ENCODE results near the gene NDUFB10. TPM values are rescaled to one million over a fixed set of nuclear protein-coding genes. Genes with fewer than 3 reads are reported as not detected.
"Not testable (repeated sequence)": the region's sequence is repeated elsewhere in the genome, so short reads cannot be mapped to it uniquely, and the experiment has no call there.

NDUFB10 gene
- polyA plus RNA-seq (ENCODE audit: insufficient read length in 10 of 10): 100 to 1,000 TPM; 111 to 148 (median 127) TPM
- long read RNA-seq, donor 1, transcript NDUFB10-202 (3 exons, 830 nt): minor isoform, 8 of 5,993 reads
- long read RNA-seq, donor 1, transcript NDUFB10-201 (4 exons, 705 nt): major isoform, 80 of 5,993 reads
- long read RNA-seq, donor 1, partial matches to known transcripts: 4,043 of 5,993 reads
- long read RNA-seq, donor 1, other reads (novel, unspliced or antisense): 1,857 of 5,993 reads
- long read RNA-seq, donor 2, transcript NDUFB10-202 (3 exons, 830 nt): minor isoform, 7 of 7,237 reads
- long read RNA-seq, donor 2, transcript NDUFB10-201 (4 exons, 705 nt): major isoform, 71 of 7,237 reads
- long read RNA-seq, donor 2, partial matches to known transcripts: 5,456 of 7,237 reads
- long read RNA-seq, donor 2, other reads (novel, unspliced or antisense): 1,699 of 7,237 reads
- long read RNA-seq, donor 3: 0 reads
- long read RNA-seq, donor 4, transcript NDUFB10-201 (4 exons, 705 nt): major isoform, 49 of 7,265 reads
- long read RNA-seq, donor 4, partial matches to known transcripts: 6,929 of 7,265 reads
- long read RNA-seq, donor 4, other reads (novel, unspliced or antisense): 280 of 7,265 reads
- long read RNA-seq, donor 5, transcript NDUFB10-201 (4 exons, 705 nt): major isoform, 100 of 12,526 reads
- long read RNA-seq, donor 5, transcript NDUFB10-202 (3 exons, 830 nt): minor isoform, 10 of 12,526 reads
- long read RNA-seq, donor 5, transcript NDUFB10-203 (2 exons, 958 nt): minor isoform, 16 of 12,526 reads
- long read RNA-seq, donor 5, partial matches to known transcripts: 11,645 of 12,526 reads
- long read RNA-seq, donor 5, other reads (novel, unspliced or antisense): 751 of 12,526 reads
- long read RNA-seq, donor 6, transcript NDUFB10-201 (4 exons, 705 nt): major isoform, 97 of 10,382 reads
- long read RNA-seq, donor 6, transcript NDUFB10-202 (3 exons, 830 nt): minor isoform, 6 of 10,382 reads
- long read RNA-seq, donor 6, partial matches to known transcripts: 8,117 of 10,382 reads
- long read RNA-seq, donor 6, other reads (novel, unspliced or antisense): 2,157 of 10,382 reads
- long read RNA-seq, donor 7, transcript NDUFB10-201 (4 exons, 705 nt): major isoform, 53 of 6,128 reads
- long read RNA-seq, donor 7, partial matches to known transcripts: 5,859 of 6,128 reads
- long read RNA-seq, donor 7, other reads (novel, unspliced or antisense): 211 of 6,128 reads
- long read RNA-seq, donor 8, transcript NDUFB10-201 (4 exons, 705 nt): major isoform, 43 of 5,611 reads
- long read RNA-seq, donor 8, partial matches to known transcripts: 4,226 of 5,611 reads
- long read RNA-seq, donor 8, other reads (novel, unspliced or antisense): 1,335 of 5,611 reads
- long read RNA-seq, donor 9, transcript NDUFB10-201 (4 exons, 705 nt): major isoform, 11 of 1,038 reads
- long read RNA-seq, donor 9, transcript NDUFB10-202 (3 exons, 830 nt): minor isoform, 7 of 1,038 reads
- long read RNA-seq, donor 9, partial matches to known transcripts: 746 of 1,038 reads
- long read RNA-seq, donor 9, other reads (novel, unspliced or antisense): 273 of 1,038 reads

DNA sequence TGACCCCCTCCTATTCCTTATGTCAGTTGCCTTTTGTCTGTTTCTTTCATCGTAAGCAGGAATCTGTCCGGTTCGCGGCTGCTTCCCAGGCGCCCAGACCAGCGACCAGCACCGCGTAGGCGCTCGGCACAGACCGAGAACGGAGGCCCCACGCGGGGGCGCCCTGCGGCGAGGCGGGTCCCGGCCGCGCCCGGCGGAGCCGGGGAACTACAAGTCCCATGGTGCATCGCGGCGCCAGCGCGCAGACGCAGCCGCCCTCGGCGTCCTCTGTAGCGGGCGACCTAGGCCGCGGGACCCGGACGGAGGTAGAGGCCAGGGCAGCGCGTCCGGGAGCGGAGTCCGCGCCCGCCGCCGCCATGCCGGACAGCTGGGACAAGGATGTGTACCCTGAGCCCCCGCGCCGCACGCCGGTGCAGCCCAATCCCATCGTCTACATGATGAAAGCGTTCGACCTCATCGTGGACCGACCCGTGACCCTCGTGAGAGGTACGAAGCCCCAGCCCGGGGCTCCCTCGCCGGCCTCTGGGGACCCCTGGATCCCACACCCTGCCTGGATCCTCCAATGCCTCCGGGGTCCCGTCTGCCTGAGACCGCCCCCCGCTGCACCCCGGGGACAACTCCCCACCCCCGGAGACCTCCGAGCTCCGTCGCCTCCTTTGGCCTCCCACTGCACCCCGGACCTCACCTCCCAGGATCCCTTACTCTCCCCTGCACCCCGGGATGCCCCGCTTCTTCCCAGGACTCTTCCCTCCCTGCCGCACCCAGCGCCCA is at the start of gene NDUFB10:
NDUFB10 (plus strand) TSS at position 270 of the 771 bp plus-strand sequence; CDS start at position 357, 87 bp downstream.
- peak; percentile 86 to 97 (median 94) for DNase-seq

DNA sequence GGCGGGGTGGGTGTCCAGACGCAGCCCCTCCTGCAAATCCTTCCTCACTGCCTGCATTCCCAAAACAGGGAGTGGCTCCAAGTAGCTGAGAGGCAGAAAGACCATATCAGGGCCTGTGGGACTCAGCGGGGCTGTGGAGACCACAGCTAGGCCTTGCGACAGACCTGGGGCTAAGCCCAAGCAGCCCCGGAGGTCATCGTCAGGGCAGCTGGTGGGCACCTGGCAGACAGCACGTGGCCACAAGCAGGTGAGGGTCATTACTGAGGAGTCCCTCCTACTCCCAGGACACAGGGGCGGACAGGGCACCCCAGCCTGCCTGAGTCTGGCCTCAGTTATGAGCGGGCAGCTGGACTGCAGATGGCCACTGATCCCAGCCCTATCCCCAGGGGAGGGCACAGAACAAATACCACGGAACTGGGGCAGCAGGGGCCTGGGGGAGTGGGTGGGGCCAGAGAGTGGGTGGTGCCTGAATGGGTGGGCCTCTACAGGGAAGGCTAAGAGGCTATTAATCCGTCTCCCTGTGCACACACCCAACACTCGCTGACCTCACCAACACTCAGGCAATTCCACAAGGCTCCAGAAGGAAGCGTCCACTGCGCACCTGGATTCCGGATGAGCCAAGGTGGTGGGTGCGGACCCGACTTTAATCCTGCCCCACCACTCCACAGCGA is 49.6 kb upstream of the NDUFB10 start:
- peak in 1 of 3 donors; percentile 14 for DNase-seq

DNA sequence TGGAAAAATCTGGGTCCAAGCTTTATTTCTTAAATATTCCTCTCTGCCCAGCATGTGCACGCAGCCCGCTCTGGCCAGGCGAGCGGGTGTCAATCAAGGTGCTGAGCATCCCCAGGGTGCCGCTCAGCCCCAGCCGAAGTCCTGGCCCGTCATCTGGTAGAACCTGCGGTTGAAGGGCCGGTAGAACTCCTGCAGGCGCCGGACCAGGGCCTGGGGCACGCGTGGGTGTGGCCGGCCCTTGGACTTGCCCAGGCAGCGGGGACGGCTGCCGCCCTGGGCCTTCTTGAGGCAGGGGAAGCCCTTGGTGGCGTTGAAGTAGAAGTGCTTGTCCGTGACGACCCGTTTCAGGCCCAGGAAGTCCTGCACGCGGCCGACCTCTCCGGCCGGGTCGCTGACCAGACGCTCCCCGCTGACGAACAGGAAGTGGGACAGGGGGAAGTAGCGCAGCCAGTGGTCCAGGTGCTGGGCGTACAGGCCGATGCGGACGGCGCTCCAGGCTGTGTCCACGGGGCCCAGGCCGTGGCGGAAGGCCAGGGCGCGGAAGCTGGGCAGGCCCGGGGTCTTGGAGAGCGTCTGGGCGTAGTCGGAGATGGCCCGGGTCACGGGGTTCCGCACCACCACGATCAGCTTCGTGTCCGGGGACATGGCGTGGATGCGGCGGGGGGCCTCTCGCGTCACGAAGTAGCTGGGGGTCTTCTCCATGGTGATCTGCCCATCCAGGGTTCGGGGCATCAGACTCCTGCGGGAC is 47.7 kb upstream of the NDUFB10 start:
- DNase-seq: no peak

DNA sequence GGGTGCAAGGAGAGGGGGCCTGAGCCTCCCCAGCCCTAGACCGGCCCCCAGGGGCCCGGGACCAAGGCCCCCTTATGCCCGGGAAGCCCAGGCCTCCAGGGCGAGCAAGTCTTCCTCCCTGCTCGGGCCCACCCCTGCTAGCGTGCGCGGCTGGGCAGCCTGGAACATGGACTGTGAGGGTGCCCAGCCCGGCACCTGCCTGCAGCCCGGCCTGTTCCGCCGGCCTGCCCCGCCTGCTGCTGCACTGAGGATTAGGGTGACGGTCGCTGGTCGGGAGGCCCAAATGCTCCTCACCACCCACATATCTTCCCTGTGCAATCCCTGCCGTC is 47.2 kb upstream of the NDUFB10 start:
- DNase-seq: no peak

DNA sequence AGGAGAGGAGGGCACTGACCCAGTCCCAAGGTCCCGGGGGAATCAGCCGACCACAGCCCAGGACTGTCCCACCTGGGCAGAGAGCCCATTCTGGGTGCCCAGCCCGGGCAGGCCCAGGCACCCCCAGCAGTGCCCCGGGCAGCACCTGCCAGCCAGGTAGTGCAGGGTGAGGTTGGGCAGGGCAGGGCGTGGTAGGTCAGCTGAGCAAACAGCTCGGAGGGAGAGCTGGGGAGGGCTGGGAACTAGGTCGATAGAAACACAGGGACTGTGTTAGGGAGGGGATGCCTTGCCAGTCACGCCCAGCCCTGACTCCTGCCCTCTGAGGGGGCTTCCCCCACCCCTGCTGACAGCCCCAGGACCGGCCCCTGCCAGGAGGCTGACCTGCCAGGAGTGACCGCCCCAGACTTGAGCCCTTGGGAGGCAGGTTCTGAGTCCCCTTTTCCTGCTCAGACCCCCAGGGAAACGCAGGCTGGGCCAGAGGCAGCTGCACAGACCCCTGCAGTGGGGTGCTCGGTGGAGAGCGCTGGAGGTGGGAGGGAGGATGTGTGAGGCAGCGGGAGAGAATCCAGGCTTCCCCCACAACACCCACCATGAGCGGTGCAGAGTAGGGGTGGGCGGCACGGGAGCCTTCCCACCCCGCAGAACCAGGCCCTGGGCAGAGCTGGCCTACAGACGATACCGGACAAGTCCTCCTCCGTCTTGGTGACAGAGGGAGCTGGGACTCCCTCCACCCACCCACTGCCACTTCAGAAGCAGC is 45.8 kb upstream of the NDUFB10 start:
- no peak for DNase-seq

DNA sequence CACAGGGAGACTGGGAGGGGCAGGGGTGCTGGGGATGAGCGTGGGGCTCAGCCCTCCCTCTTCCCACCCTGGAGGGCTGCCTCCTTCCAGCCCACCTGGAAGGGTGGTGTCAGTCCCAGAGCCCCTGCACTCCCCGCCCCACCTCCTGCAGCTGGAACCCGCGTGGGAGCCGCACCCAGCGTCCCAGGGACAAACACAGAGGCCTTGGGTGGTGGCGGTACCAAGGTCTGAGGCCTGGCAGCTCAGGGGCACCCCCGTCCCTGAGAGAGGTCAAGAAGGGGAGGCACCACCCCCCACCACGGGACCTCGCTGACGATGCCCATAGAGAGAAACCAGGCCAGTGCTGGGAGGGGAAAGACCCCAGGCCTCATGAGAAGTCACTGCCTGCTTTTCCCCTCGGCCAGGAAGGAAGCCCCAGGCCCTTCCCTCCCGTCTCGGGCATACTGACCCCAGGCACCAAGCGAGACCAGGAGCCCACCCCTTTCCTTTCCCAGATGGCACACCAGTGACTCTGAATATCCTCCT is 45.2 kb upstream of the NDUFB10 start:
- no peak for DNase-seq

DNA sequence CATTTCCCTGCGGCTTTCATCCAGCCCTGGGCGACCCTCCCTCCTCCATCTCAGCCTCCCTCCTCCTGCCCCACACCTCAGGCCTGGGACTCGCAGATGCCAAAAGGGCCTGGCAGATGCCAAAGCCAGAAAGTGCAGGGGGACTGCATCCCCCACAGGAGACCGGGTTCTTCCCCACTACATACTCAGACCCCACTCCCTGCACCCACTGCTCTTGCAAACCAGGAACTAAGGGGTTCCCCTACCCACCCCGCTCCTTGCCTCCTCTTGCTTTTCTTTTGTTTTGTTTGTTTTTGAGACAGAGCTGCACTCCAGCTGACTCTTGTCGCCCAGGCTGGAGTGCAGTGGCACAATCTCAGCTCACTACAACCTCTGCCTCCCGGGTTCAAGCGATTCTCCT is 44.4 kb upstream of the NDUFB10 start:
- DNase-seq: no peak

DNA sequence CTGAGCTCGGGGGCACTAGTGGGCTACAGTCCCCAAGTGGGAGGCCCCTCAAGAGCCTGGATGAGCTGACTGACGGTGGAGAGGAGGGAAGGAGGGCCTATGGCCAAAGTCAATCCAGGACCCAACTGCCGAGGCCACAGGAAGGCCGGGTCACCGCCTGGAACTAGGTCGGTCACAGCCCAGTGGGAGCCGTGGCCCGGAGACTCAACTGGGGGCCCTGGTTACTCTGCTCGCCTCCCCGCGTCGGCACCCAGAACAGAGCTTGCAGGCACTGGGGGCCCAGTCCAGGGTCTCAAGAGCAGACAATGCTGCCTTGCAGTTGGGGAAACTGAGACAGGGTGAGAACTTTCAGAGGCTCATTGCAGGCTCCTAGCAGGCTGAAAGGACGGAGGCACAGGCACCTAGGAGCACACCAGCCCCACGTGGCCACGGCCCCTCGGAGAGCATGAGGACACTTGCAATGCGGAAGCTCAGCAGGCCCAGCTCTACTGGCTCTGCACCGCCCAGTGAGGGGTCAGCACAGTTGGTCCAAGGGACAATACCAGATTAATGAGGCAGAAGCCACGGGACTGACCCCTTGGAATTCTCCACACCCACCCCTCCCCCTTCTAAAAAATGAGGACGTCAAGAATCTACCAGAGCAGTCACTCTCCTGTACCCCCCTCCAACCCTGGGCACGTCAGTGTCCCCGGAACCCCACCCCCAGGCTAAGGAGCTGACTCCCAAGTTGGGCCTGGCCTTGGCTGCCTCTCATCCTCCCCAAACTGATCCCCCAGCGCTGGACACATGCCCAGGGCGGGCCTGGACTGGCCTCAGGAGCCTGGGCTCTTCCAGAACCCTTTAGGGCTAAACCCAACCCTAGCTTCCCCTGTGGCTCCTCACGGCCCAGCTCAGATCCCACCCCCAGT is 43.4 kb upstream of the NDUFB10 start:
- no peak for DNase-seq

DNA sequence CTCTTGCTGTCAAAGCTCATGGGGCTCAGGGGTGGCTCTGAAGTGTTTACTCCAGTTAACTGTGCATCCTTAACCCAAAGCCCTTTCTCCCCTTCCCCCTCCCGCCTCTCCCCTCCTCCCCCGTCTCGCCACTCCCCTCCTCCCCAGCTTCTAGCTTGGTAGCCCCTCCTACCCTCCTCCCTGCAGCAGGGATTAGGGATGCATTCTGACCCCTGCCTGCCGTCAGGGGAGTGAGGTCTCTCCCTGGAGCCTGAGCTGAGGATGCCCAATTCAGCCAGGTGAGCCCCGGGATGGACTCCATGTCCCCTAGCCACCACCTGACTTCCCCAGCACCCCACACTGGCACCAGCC is 42.7 kb upstream of the NDUFB10 start:
- DNase-seq: no peak

DNA sequence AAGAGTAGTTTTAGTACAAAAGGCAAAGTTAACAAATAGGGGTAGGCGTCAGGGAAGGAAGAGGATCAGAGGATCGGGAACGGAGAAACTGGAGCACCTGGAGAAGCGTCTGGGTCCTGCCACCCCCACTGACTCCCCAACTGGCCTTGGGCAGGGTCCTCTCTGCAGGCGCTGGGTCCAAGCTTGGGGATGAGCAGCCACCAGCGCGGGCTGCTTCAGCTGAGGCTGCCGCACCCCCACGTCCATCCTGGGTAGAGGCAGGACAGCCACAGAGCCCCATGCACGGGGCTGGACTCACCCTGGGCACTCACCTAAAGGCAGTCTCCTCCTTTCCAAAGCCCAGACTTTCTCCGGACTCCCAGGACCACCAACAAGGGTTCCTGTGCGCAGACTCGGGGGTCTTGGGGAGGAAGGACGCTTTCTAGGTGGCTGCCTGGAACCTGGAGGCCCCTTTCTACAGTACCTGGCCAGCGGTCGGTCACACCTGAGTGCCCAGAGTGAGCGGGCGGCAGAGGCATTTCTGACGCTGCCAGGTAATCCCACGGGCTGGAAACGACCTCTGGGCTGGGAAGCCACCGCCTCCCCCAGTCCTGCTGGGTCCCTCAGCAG is 42.2 kb upstream of the NDUFB10 start:
- DNase-seq: no peak

DNA sequence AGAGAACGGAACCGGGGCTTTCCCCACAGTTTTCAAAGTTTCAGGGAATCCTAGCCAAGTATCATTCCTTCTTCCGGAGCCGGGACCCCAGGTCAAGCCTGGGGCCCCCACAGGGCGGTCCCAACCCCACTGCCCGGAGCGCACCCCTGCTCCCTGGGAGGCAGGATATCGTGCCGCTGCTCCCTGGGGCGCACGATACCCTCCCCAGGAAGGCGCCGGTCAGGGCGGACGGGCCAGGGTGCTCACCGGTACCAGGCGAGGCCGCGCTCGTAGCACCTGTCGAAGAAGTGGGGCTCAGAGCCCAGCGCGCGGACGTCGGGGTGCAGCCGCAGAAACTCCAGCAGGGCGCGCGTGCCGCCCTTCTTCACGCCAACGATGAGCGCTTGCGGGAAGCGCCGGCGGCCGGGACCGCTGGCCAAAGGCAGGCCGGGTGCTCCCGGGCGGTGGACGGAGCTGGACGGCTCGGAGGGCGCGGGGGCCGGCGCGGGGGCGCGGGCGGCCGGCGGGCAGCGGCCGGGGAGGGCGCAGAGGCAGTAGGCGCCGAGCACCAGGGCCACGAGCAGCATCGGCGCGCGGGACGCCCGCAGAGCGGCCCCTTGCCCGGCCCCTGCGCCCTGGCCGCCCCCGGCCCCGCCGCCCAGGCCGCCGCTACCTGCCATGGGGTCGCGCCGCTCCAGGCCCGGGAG is 41.5 kb upstream of the NDUFB10 start:
- no peak for DNase-seq

DNA sequence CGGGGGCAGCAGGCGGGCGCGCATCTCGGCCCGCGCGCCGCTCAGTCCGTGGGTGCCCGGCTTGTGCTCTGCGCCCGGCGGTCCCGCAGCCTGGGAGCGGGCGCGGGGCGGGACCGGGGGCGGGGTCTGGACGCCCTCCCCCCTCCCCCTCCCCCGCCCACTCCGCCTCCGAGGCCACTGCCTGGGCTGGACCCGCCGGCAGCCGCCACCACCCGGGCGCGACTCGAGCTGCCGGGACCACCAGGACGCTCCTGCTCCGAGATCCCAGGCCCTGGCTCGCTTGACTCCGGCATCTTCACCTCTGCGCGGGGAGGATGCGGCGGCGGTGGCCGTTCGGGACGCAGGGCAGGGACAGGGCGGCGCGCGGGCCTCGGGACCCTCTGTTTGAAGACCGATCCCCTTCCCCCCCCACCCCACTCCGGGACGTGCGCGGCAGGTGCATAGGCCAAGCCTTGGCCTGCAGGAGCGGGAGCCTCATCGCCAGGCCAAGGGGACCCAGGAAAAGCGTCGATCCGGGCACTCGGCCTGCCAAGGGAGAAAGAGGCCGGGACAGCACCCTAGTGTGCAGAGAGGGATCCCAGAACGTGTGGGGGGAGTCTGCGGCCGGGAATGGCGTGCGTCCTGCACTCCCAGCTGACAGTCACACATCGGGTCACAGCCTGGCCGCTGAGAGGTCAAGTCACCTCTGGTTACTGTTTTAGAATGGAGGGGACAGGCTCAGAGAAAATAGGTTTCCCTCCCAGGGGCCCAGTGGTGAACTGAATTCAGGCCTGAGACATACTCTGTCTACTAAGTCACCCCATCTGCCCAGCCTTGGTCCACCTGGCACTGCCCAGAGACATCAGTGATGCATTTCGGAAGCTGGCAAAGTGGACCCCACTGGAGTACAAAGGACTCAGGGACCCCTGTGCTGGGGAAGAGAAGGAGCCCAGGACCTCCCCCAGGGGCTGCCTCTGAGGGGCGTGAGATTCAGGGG is 40.7 kb upstream of the NDUFB10 start, which contains the start of gene HS3ST6:
HS3ST6 (minus strand) TSS at position 65 of the 976 bp plus-strand sequence. CDS start 92 bp downstream, outside the sequence.
- no peak for DNase-seq

DNA sequence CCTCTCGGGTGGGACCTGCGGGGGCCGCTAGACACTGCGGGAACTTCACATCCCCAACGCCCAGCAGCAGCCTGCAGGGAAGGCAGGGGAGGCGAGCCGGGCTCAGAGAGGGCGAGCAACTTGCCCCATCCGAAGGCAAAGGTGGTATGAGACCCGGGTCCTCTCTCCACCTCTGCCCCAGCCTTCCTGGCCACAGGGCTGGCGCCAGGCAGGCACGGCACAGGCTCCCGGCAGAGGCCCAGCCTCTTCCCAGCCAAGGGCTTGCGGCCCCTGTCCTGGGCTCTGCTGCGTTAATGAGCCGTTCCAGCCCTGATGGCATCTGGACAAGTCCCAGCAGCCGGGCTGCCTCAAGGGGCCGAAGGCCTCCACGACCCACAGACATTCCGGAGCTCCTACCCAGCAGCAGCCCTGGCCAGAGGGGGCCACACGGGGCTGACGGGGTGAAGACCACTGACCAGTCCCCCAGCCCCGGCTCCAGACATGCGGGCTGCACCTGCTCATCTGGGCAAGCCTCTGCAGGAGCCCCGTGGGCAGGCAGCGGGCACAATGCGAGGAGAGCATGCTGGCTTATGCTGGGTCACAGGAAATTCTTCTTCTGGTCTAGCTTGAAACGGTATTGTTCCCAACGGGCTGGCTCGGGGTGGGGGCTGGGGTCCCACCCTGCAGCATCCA is 39.9 kb upstream of the NDUFB10 start:
- DNase-seq: no peak

DNA sequence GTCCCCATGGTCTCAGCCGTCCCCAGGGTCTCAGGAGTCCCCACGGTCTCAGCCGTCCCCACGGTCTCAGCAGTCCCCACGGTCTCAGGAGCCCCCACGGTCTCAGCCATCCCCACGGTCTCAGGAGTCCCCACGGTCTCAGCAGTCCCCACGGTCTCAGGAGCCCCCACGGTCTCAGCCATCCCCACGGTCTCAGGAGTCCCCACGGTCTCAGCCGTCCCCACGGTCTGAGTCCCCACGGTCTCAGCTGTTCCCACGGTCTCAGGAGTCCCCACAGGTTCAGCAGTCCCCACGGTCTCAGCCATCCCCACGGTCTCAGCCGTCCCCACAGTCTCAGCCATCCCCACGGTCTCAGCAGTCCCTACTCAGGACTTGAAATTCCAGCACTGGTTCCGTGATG is 39.2 kb upstream of the NDUFB10 start:
- not testable (repeated sequence) for DNase-seq

Measured in muscle of back (tissue), 13 donors.